ENCODE measurements around the gene RFX3. TPM values are rescaled to one million over a fixed set of nuclear protein-coding genes. Genes with fewer than 3 reads are reported as not detected.
A peak's percentile ranks its signal among the peaks of the same experiment; 100 is the strongest.

The RFX3 gene
- 10 to 100 TPM in 3 of 4 donors, 1 to 10 TPM in 1; 9.3 to 19.1 (median 18.0) TPM for polyA plus RNA-seq (ENCODE audit: insufficient read length in 4 of 4)

DNA sequence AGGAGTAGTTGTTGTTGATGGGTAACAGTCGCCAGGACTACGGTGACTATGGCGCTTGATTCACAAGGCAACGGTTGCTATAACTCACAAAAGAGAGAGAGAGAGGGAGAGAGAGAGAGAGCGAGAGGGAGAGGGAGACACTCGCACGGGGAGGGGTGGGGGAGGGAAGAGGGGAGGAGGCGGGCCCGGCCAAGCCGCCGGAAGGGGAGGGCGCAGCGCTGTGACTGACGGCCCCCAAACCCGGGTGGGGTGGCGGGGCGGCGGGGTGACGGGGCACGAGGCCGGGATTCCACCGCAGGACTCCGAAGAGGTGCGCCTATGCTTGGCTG is at the start of gene RFX3:
TSS of gene RFX3 (minus strand) at position 166 of the 329 bp plus-strand sequence. CDS start 130,413 bp downstream, outside the sequence.
- DNase-seq (ENCODE audit: low read depth in 4 of 4, low spot score in 3 of 4): peak; percentile 82 to 91 (median 90)

GRCh38 chr9:3571500-3571899 is 45.7 kb upstream of the RFX3 start:
- no peak for DNase-seq (ENCODE audit: low read depth in 4 of 4, low spot score in 3 of 4)

GRCh38 chr9:3569529-3569928 is 43.7 kb upstream of the RFX3 start:
- no peak for DNase-seq (ENCODE audit: low read depth in 4 of 4, low spot score in 3 of 4)

DNA sequence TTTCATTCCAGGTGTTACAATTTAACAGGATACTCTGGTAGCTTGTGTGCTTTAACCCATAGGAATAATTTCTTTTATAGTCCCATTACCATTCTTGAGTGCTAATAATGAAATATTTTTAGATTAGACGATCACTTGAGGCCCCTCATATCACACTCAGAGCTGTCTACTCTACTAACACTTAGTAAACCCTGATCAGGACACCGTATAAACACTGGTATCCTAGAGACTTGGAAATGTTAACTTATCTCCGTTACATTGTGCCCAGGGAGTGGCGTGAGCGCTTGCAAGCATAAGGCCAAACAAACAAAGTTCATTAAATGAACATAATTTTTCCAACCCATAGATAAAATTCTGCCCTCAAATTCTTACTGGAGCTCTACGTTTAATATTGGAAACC is 42.2 kb upstream of the RFX3 start:
- no peak for DNase-seq (ENCODE audit: low read depth in 4 of 4, low spot score in 3 of 4)

GRCh38 chr9:3553076-3553765 is 27.4 kb upstream of the RFX3 start:
- no peak for DNase-seq (ENCODE audit: low read depth in 4 of 4, low spot score in 3 of 4)

DNA sequence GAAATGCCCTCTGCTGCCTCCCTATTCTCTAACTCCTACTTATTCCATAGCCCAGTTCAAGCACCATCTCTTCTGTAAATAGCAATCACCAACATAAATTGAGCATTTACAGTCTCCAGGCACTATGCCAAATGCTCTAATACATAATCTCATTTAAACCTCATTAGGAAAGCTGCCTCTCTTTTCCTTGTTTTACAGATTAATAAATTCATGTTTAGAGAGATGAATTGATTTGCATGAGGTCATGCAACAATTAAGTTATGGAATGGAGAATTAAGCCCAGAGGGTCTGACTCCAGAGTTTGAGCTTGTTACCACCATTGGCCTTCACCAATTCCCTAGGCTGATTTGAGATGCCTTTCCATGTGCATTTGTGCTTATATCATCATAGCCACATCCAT is 23.4 kb upstream of the RFX3 start:
- no peak for DNase-seq (ENCODE audit: low read depth in 4 of 4, low spot score in 3 of 4)

DNA sequence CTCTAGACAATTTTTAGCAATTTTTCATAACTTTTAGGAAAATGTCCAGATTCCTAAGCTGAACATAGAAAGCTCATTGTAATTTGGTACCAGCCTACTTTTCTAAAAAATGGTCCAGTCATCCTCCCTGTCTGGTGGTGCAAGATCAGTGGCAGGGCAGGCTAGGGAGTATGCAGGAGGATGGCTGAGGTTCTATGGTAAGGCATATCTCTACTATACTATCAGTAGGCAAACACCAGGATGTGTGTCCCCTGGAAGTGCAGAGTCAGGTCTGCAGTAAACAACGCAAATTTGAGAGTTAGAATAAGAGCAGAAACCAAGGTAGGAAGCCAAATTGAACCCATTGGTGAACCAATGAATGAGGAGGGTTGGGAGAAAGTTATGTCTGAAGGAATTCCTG is 22.8 kb upstream of the RFX3 start:
- DNase-seq (ENCODE audit: low read depth in 4 of 4, low spot score in 3 of 4): no peak

- DNase-seq (ENCODE audit: low read depth in 4 of 4, low spot score in 3 of 4): no peak
Measured at GRCh38 chr9:3541206-3541605, 15.4 kb upstream of the RFX3 start.

- no peak for DNase-seq (ENCODE audit: low read depth in 4 of 4, low spot score in 3 of 4)
Measured at GRCh38 chr9:3534614-3535404, 9.0 kb upstream of the RFX3 start.

DNA sequence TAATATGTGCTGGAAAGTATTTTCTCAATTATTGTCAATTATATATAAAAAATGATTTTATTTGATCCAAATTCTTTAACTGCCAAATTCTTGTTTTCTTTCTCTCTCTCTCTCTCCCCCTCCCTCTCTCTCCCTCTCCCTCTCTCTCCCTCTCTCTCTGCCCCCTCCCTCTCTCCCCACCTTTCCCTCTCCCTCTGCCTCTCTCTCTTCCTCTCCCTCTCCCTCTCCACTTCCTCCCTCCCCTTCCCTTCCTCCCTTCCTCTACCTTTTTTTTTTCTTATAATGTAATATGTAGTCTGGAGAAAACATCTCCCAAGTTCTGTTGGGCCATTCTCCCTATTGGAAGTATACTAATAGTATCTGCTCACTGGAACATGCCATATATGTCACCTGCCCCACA is 6.4 kb upstream of the RFX3 start:
- no peak for DNase-seq (ENCODE audit: low read depth in 4 of 4, low spot score in 3 of 4)

DNA sequence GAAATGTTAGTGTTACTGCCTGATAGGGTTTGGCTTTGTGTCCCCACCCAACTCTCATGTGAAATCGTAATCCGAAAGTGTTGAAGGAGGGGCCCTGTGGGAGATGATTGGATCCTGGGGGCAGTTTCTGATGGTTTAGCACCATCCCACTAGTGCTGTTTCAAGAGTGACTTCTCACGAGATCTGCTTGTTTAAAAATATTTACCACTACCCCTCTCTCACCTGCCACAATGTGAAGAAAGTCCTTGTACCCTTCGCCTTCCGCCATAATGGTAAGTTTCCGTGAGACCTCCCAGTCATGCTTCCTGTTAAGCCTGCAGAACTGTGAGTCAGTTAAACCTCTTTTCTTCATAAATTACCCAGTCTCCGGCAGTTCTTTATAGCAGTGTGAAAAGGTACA is 2.6 kb upstream of the RFX3 start:
- DNase-seq (ENCODE audit: low read depth in 4 of 4, low spot score in 3 of 4): no peak

DNA sequence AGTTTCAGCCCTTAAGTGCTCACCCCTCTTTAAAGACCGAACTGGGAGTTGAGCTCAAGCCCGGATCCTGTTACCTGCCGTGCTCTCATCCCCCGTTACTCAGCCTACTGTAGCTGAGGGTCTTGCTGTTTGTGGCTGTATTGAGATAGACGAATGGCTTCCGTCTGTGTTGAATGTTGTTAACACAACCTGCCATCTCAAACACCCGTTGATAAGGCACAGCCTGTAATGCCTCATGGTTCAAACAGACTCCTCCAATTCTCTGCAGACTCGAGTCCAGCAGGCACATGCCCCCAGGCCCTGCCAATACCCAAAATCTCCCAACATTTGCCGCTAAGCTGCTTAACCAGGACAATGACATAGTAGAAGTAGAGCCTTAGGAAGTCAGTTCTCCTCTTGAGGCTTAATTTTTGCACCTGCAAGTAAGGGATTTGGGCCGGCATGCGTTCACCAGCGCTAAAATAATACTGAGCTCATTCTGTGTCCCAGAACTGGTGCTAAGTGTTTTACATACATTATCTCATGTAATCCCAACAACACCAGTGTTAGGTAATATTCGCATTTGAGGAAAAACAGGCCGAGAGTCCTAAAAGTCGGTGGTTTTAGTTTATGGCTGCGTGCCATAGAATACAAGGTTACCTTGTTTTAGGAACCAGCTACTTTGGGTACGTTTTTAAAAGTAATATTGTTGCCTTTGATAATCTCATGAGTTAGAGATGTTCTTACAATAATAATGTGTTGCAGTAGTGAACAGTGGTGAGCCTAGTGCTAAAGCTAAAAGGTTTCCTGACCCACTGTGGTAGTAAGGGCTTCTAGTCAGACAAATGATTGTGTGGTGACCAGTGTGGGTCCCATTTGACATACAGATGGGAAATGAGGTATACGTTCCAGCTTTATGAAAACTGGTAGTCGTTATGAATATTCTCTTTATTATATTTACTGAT is 1.5 kb upstream of the RFX3 start:
- DNase-seq (ENCODE audit: low read depth in 4 of 4, low spot score in 3 of 4): peak; percentile 8 to 49 (median 13)

DNA sequence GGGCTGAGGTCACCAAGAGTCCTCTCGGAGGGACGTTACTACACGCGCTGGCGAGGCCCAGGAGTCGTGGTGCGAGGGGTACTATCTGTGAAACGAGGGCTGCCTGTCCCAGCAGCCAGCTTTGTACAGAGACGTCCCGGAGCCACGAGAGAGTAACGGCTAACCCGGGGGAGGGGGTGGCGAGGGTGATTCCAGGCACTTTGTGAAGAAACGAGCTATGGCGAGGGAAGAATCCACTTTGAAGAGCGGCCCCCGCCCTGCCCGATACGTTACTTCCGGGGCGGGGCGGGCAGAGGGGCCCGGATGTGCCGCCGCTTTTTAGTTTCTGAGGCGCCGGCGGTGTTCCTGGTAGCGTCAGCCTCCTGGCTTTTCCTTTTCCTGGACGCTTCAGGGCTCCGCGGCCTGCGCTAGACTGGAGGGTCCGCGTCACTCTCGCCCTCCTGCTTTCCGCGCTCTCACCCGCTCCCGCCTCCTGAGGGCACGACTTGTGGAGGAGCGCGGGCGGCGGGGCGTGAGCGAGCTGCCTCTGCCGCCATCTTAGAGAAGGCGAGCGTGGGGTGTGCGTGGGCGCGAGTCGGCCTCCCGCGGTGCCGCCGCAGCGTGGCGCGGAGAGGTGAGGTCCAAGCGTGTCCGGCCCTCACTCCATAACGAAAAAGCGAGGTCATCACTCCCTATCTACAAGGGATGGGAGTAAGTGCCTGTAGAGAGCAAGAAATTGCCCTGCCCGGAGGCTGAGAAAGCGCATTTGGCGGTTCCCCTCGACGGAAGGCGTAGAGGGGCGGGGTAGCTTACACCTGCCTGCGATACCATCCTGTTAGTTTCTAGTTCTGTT is 580 bp upstream of the RFX3 start:
- peak; percentile 75 to 81 (median 77) for DNase-seq (ENCODE audit: low read depth in 4 of 4, low spot score in 3 of 4)

DNA sequence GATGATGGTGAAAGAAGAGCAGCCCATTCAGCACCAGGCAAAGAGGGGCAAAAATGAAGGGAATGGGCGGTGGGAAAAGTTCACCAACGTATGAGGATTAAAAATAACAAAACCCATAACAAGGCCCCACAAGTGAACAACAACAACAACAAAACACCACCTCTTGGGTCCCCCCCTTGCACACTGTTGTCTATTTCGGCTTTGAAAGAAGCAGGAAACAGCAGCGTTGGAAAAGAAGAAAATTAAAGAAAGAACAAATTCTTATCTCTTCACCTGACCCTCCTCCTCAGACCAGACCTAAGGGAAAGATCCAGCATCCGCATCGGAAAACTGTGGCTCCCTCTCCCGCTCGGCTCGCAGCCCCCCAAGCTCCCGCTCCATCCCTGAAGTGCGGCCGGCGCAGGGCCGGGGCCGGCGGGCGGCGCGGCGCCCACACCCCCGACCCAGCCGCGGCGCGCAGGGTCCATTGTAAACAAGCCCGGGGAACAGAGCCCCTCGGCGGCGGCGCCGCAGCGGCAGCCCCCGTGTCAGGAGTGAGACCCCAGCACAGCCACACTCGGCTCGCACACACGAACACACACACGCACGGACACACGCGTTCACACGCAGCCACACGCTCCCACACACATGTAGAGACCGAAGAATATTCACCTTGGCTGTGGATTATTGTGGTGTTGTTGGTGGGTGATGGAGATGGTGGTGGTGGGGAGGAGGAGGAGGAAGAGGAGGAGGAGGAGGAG is 535 bp downstream of the RFX3 start:
- peak in 2 of 4 donors; percentile 5 to 18 for DNase-seq (ENCODE audit: low read depth in 4 of 4, low spot score in 3 of 4)

GRCh38 chr9:3521966-3522365 is 3.8 kb downstream of the RFX3 start:
- no peak for DNase-seq (ENCODE audit: low read depth in 4 of 4, low spot score in 3 of 4)

DNA sequence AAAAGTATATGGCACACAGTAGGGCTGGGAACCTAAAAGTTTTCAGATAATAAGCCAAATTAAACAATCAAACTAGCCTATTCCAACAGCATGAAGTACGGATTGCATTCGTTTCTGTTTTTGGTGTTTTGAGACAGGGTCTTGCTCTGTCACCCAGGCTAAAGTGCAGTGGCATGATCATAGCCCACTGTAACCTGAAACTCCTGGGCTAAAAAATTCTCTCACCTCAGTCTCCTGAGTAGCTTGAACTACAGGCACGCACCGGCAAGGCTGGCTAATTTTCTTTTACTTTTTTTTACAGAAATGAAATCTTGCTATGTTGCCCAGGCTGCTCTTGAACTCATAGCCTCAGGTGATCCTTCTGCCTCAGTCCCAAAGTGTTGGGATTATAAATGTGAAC is 5.2 kb downstream of the RFX3 start:
- DNase-seq (ENCODE audit: low read depth in 4 of 4, low spot score in 3 of 4): no peak

DNA sequence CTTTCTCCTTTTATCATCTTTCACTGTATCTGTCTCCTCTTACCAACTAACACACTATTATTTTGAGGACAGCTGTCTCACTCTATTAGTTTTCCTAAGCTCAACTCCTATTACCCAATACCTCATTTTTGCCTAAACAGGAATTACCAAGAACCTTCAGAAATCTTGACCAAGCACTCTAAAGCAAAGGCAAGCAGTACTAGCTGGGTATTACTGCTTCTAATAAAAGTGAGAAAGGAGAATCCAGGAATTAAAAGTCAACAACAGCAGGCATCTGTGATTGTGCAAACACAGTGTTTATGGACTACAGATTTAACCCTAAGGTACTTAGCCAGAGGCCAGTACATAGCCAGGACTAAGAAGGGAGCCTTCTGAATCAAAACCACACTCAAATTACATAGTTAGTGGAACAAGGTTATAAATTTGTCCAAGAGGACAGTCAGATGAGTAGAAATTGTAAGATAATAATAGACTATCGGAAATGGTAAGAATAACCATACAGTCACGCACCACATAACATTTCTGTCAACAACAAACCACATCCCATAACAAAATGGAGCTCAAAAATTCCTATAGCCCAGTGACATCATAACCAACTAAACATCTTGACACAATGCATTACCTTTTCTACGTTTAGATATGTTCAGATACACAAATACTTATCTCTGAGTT is 8.3 kb downstream of the RFX3 start:
- DNase-seq (ENCODE audit: low read depth in 4 of 4, low spot score in 3 of 4): no peak

DNA sequence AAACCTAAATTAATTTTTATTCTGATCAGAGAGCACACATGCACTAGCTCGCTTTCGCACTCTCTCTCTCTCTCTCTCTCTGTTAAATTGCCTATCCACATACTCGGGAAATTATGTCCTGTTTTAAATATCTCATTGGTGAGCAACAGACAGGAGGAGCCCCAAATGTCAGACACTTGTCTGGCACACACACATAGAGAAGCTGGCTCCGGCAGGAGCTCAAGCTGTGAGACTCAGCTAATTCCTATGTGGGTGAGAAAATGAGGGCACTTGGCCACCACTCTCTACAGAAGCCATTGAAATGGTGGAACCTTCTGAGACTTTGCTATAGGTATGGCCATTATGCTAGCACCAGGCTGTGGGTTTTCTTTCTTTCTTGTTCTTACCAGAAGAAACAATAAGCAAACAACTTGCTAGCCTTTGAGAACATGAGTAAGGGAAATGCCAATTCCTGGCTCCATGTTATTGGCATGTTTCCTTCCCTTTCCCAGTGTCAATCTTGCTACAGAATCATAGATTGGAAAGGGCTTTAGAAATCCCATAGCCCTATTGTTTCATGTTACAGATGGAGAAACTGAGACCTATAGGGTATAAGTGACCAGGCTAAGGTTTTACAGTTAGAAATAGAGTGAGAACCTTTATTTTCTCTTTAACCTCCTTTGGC is 9.0 kb downstream of the RFX3 start:
- no peak for DNase-seq (ENCODE audit: low read depth in 4 of 4, low spot score in 3 of 4)

Measured in left renal pelvis (tissue), 4 donors.